T-helper 1 cell treated with Interleukin-12 subunit alpha and Interleukin-12 subunit beta and Interleukin-4 antibody, amounts not matched to agents 30 μg/mL and 1 μg/mL, for 36 hours (primary cell): Measurements from ENCODE around the gene KRAS.

Experiments
- H3K27ac Mint-ChIP-seq: one replicate; pipeline ENCODE4 v1.8.0; 2021; ENCODE audit warnings: mild to moderate bottlenecking, mixed read lengths
- H3K27me3 Mint-ChIP-seq: one replicate; pipeline ENCODE4 v1.8.0; 2021; ENCODE audit warnings: low read depth, mixed read lengths
- H3K36me3 Mint-ChIP-seq: one replicate; pipeline ENCODE4 v1.8.0; 2021; ENCODE audit warnings: low read depth, mixed read lengths
- H3K4me1 Mint-ChIP-seq: one replicate; pipeline ENCODE4 v1.8.0; 2021; ENCODE audit warnings: low read depth, mixed read lengths
- H3K4me3 Mint-ChIP-seq: one replicate; pipeline ENCODE4 v1.8.0; 2021; ENCODE audit warnings: mild to moderate bottlenecking, moderate library complexity, mixed read lengths
- H3K9me3 Mint-ChIP-seq: one replicate; pipeline ENCODE4 v1.8.0; 2021; ENCODE audit warnings: mixed read lengths

KRAS gene

GRCh38 chr12:25266497-25266896, 15.8 kb upstream of the KRAS start:
- Mint-ChIP-seq H3K9me3 (no peaks in the 10 kb centered on the region), H3K36me3 (no peaks in the 10 kb centered on the region), H3K4me3 (no peak overlapping the region), H3K27ac (no peak overlapping the region), H3K4me1 (peaks cover 10% of the 10 kb centered on the region), H3K27me3 (no peaks in the 10 kb centered on the region)

- peaks cover 9% of the 10 kb centered on the region for H3K27me3 Mint-ChIP-seq
- no peak overlapping the region for H3K27ac Mint-ChIP-seq
- H3K4me3 Mint-ChIP-seq: no peak overlapping the region
- H3K36me3 Mint-ChIP-seq: peaks cover 6% of the 10 kb centered on the region
- peaks cover 11% of the 10 kb centered on the region for H3K4me1 Mint-ChIP-seq
- H3K9me3 Mint-ChIP-seq: peaks cover 8% of the 10 kb centered on the region
Measured at GRCh38 chr12:25264862-25265261, 14.1 kb upstream of the KRAS start.

- H3K4me1 Mint-ChIP-seq: peaks cover 6% of the 10 kb centered on the region
- peaks cover 9% of the 10 kb centered on the region for H3K27me3 Mint-ChIP-seq
- peaks cover 6% of the 10 kb centered on the region for H3K36me3 Mint-ChIP-seq
- H3K27ac Mint-ChIP-seq: no peak overlapping the region
- H3K4me3 Mint-ChIP-seq: no peak overlapping the region
- peaks cover 8% of the 10 kb centered on the region for H3K9me3 Mint-ChIP-seq
Measured at GRCh38 chr12:25264114-25264513, 13.4 kb upstream of the KRAS start.

- H3K36me3 Mint-ChIP-seq: peaks cover 6% of the 10 kb centered on the region
- H3K4me3 Mint-ChIP-seq: no peak overlapping the region
- H3K27me3 Mint-ChIP-seq: peaks cover 9% of the 10 kb centered on the region
- peaks cover 8% of the 10 kb centered on the region for H3K9me3 Mint-ChIP-seq
- no peak overlapping the region for H3K27ac Mint-ChIP-seq
- H3K4me1 Mint-ChIP-seq: peaks cover 4% of the 10 kb centered on the region
Measured at GRCh38 chr12:25263594-25263993, 12.9 kb upstream of the KRAS start.

- peaks cover 8% of the 10 kb centered on the region for H3K9me3 Mint-ChIP-seq
Measured at GRCh38 chr12:25262389-25263074, 11.8 kb upstream of the KRAS start.

GRCh38 chr12:25257590-25258324, 7.0 kb upstream of the KRAS start:
- peaks cover 10% of the 10 kb centered on the region for H3K4me1 Mint-ChIP-seq
- H3K27ac Mint-ChIP-seq: no peak overlapping the region
- peaks cover 6% of the 10 kb centered on the region for H3K36me3 Mint-ChIP-seq
- H3K27me3 Mint-ChIP-seq: peaks cover 22% of the 10 kb centered on the region
- no peak overlapping the region for H3K4me3 Mint-ChIP-seq
- H3K9me3 Mint-ChIP-seq: peaks cover 8% of the 10 kb centered on the region

More at GRCh38 chr12:25262389-25263074, 11.8 kb upstream of the KRAS start:
- peaks cover 6% of the 10 kb centered on the region for H3K36me3 Mint-ChIP-seq
- H3K27me3 Mint-ChIP-seq: peaks cover 9% of the 10 kb centered on the region
- peaks cover 1% of the 10 kb centered on the region for H3K4me1 Mint-ChIP-seq
- H3K4me3 Mint-ChIP-seq: no peak overlapping the region
- H3K27ac Mint-ChIP-seq: no peak overlapping the region

- Mint-ChIP-seq H3K4me1 (peaks cover 10% of the 10 kb centered on the region), H3K9me3 (peaks cover 8% of the 10 kb centered on the region), H3K4me3 (no peak overlapping the region), H3K27ac (no peak overlapping the region), H3K36me3 (peaks cover 6% of the 10 kb centered on the region), H3K27me3 (peaks cover 24% of the 10 kb centered on the region)
Measured at GRCh38 chr12:25256826-25257225, 6.1 kb upstream of the KRAS start.

GRCh38 chr12:25256005-25256404, 5.3 kb upstream of the KRAS start:
- H3K27ac Mint-ChIP-seq: no peak overlapping the region

GRCh38 chr12:25254271-25254880, 3.6 kb upstream of the KRAS start:
- no peak overlapping the region for H3K27ac Mint-ChIP-seq
- no peaks in the 10 kb centered on the region for H3K9me3 Mint-ChIP-seq
- H3K4me3 Mint-ChIP-seq: no peak overlapping the region
- H3K27me3 Mint-ChIP-seq: peaks cover 18% of the 10 kb centered on the region
- no peaks in the 10 kb centered on the region for H3K36me3 Mint-ChIP-seq
- H3K4me1 Mint-ChIP-seq: peaks cover 13% of the 10 kb centered on the region

More at GRCh38 chr12:25256005-25256404, 5.3 kb upstream of the KRAS start:
- H3K9me3 Mint-ChIP-seq: peaks cover 8% of the 10 kb centered on the region
- no peak overlapping the region for H3K4me3 Mint-ChIP-seq
- peaks cover 12% of the 10 kb centered on the region for H3K4me1 Mint-ChIP-seq
- peaks cover 27% of the 10 kb centered on the region for H3K27me3 Mint-ChIP-seq
- H3K36me3 Mint-ChIP-seq: peaks cover 6% of the 10 kb centered on the region

- Mint-ChIP-seq H3K4me1 (peaks cover 13% of the 10 kb centered on the region), H3K4me3 (no peak overlapping the region), H3K36me3 (peaks cover 2% of the 10 kb centered on the region), H3K9me3 (no peaks in the 10 kb centered on the region), H3K27ac (no peak overlapping the region), H3K27me3 (peaks cover 18% of the 10 kb centered on the region)
Measured at GRCh38 chr12:25253371-25254068, 2.8 kb upstream of the KRAS start.

GRCh38 chr12:25252946-25253345, 2.2 kb upstream of the KRAS start:
- Mint-ChIP-seq H3K4me3 (no peak overlapping the region), H3K27ac (no peak overlapping the region), H3K27me3 (peaks cover 18% of the 10 kb centered on the region), H3K4me1 (peaks cover 17% of the 10 kb centered on the region), H3K9me3 (no peaks in the 10 kb centered on the region), H3K36me3 (peaks cover 3% of the 10 kb centered on the region)

GRCh38 chr12:25251769-25252168, 1.0 kb upstream of the KRAS start:
- Mint-ChIP-seq H3K36me3 (peaks cover 10% of the 10 kb centered on the region), H3K27ac (peak overlapping the region; percentile 19), H3K27me3 (peaks cover 18% of the 10 kb centered on the region), H3K9me3 (no peaks in the 10 kb centered on the region), H3K4me1 (peaks cover 23% of the 10 kb centered on the region), H3K4me3 (peak overlapping the region; percentile 29)

GRCh38 chr12:25249931-25250738, 594 bp downstream of the KRAS start:
- Mint-ChIP-seq H3K36me3 (peaks cover 19% of the 10 kb centered on the region), H3K9me3 (no peaks in the 10 kb centered on the region), H3K27me3 (peaks cover 11% of the 10 kb centered on the region), H3K4me3 (peak overlapping the region; percentile 89), H3K27ac (peak overlapping the region; percentile 93), H3K4me1 (peaks cover 29% of the 10 kb centered on the region)

- Mint-ChIP-seq H3K27ac (no peak overlapping the region), H3K4me1 (peaks cover 31% of the 10 kb centered on the region)
Measured at GRCh38 chr12:25248732-25249131, 2.0 kb downstream of the KRAS start.

More at GRCh38 chr12:25248732-25249131, 2.0 kb downstream of the KRAS start:
- Mint-ChIP-seq H3K9me3 (no peaks in the 10 kb centered on the region), H3K4me3 (peak overlapping the region; percentile 89), H3K27me3 (peaks cover 6% of the 10 kb centered on the region), H3K36me3 (peaks cover 29% of the 10 kb centered on the region)
